Neural crest cell (in vitro differentiated cells): ENCODE data around the gene CLIC2. TPM values are rescaled to one million over a fixed set of nuclear protein-coding genes. Genes with fewer than 3 reads are reported as not detected.
A peak's percentile ranks its signal among the peaks of the same experiment; 100 is the strongest.

Experiments
- DNase-seq: peaks from one replicate; pipeline ENCODE4 v3.0.0; 2021; ENCODE audit warnings: low read depth, mixed read lengths, low spot score
- H3K27ac Mint-ChIP-seq: one replicate; pipeline ENCODE4 v1.8.0; 2021; ENCODE audit warnings: mild to moderate bottlenecking, mixed read lengths; ENCODE audit not compliant: unreplicated experiment
- H3K27me3 Mint-ChIP-seq: 2 replicates; pipeline ENCODE4 v1.8.0; 2021; ENCODE audit warnings: low read depth, mild to moderate bottlenecking, mixed read lengths
- H3K36me3 Mint-ChIP-seq: 2 replicates; pipeline ENCODE4 v1.8.0; 2021; ENCODE audit warnings: low read depth, mild to moderate bottlenecking, mixed read lengths
- H3K4me1 Mint-ChIP-seq: 2 replicates; pipeline ENCODE4 v1.8.0; 2021; ENCODE audit warnings: mixed read lengths
- H3K4me3 Mint-ChIP-seq: one replicate; pipeline ENCODE4 v1.8.0; 2021; ENCODE audit warnings: mild to moderate bottlenecking, mixed read lengths
- H3K9me3 Mint-ChIP-seq: 2 replicates; pipeline ENCODE4 v1.8.0; 2021; ENCODE audit warnings: mixed read lengths
- CTCF ChIP-seq: fragments of 200-600 bp; sonication (generic); conservative IDR thresholded peaks from 2 replicates; pipeline ENCODE4 v1.5.0; 2021; ENCODE audit warnings: antibody characterized with exemption, mild to moderate bottlenecking
- total RNA-seq: library from RNA; stranded (reverse); gene quantifications from 2 replicates; pipeline ENCODE4 v1.2.1, GENCODE V29; 2021

The CLIC2 gene
- total RNA-seq, 1 donor from 2014 or later = 0.77 TPM

GRCh38 chrX:155263854-155264628, 70.4 kb downstream of the CLIC2 start, which contains the start of gene RAB39B:
TSS of gene RAB39B (minus strand) at chrX:155264491. CDS start at chrX:155264288, 203 bp downstream.
- H3K9me3 Mint-ChIP-seq = peaks cover 13% of the 10 kb centered on the region
- H3K36me3 Mint-ChIP-seq = peaks cover 2% of the 10 kb centered on the region
- peak; percentile 23 for DNase-seq
- peak within 1 kb of the TSS; percentile 90 for H3K4me3 Mint-ChIP-seq
- peaks cover 15% of the 10 kb centered on the region for H3K4me1 Mint-ChIP-seq
- no peaks in the 10 kb centered on the region for H3K27me3 Mint-ChIP-seq
- TF ChIP-seq CTCF = no peak
- H3K27ac Mint-ChIP-seq = peak within 1 kb of the TSS; percentile 92

DNA sequence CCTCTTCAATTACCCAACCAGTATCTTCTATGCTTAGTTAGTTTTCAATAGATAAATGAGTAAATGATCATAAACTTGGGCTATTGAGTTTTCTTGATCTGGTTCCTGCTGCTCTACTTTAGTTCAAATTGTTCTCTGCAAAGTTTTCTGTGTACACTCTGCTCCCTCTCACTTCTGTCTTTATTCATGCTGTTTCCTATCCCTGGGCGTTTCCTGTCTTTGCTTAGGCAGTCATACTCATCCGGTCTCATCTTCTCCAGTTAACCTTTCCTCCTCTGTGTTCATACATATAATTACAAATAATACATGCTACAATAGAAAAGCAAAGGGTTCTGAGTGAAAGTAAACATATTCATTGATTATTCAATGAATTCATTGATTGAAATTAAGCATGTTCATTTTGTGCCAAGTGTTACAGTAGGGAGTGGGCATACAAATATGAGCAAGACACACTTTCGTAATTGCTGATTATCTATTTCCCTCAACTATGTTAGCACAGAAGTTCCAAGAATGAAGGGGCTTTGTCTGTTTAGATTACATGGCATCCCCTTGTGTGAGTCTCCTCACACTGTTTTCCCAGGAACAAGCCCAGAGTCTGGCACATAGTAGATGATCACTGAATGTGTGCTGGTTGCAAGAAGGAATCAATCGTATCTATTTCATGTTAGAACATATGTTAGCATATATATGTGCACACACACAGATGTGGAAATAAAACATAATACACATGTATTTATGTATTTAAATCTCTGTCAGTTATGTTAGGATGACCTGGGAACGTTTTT, 71.3 kb downstream of the CLIC2 start:
- peak overlapping the region; percentile 90 for H3K4me3 Mint-ChIP-seq
- DNase-seq = no peak
- H3K4me1 Mint-ChIP-seq = peaks cover 15% of the 10 kb centered on the region
- no peaks in the 10 kb centered on the region for H3K27me3 Mint-ChIP-seq
- H3K9me3 Mint-ChIP-seq = peaks cover 10% of the 10 kb centered on the region
- no peak for TF ChIP-seq CTCF
- peaks cover 2% of the 10 kb centered on the region for H3K36me3 Mint-ChIP-seq
- H3K27ac Mint-ChIP-seq = no peak overlapping the region

DNA sequence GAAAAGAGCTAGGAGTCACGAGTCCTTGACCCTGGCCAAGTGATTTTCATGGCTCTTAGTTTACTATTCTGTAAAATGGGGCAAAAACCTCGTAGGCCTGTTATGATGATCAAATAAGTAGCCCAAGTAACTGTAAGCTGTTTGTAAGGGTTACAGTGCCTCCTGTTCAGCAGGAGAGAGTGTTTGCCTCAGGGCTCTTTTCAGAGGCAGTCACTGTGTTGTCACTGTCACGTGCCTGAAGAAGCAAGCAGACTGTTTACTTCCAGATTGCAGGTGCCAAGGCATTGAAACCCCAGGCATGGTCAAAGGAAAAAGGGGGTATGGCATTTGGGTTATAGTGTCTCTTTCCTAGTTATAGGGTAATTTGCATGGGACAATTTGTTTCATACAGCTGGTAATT, 74.7 kb downstream of the CLIC2 start:
- no peak for DNase-seq
- peaks cover 15% of the 10 kb centered on the region for H3K4me1 Mint-ChIP-seq

GRCh38 chrX:155251391-155251790, 83.0 kb downstream of the CLIC2 start:
- Mint-ChIP-seq H3K9me3 (peaks cover 9% of the 10 kb centered on the region), H3K36me3 (peaks cover 4% of the 10 kb centered on the region), H3K27me3 (no peaks in the 10 kb centered on the region), H3K4me1 (no peaks in the 10 kb centered on the region), H3K27ac (no peak overlapping the region), H3K4me3 (no peak overlapping the region)
- TF ChIP-seq CTCF = no peak
- no peak for DNase-seq

More for the DNA sequence above, 74.7 kb downstream of the CLIC2 start:
- TF ChIP-seq CTCF = no peak
- peaks cover 4% of the 10 kb centered on the region for H3K36me3 Mint-ChIP-seq
- no peak overlapping the region for H3K4me3 Mint-ChIP-seq
- H3K27ac Mint-ChIP-seq = no peak overlapping the region
- peaks cover 8% of the 10 kb centered on the region for H3K9me3 Mint-ChIP-seq
- H3K27me3 Mint-ChIP-seq = no peaks in the 10 kb centered on the region

GRCh38 chrX:155247497-155247896, 86.9 kb downstream of the CLIC2 start:
- no peaks in the 10 kb centered on the region for H3K27me3 Mint-ChIP-seq

More at GRCh38 chrX:155247497-155247896, 86.9 kb downstream of the CLIC2 start:
- H3K4me1 Mint-ChIP-seq = no peaks in the 10 kb centered on the region
- no peak for DNase-seq
- TF ChIP-seq CTCF = no peak
- H3K27ac Mint-ChIP-seq = no peak overlapping the region
- H3K9me3 Mint-ChIP-seq = peaks cover 12% of the 10 kb centered on the region
- peaks cover 16% of the 10 kb centered on the region for H3K36me3 Mint-ChIP-seq
- H3K4me3 Mint-ChIP-seq = no peak overlapping the region
